WTC11 (cell line): ENCODE data around the gene ATAD3C.

Experiments used
- ATF1 ChIP-seq: sonication (generic); formaldehyde crosslinking; IDR thresholded peaks from 2 replicates; pipeline ENCODE4 v1.8.1; 2023; ENCODE audit warnings: mild to moderate bottlenecking, moderate library complexity, missing genetic modification reagents
- ETV6 ChIP-seq: sonication (generic); formaldehyde crosslinking; IDR thresholded peaks from 2 replicates; pipeline ENCODE4 v1.8.1; 2022; ENCODE audit warnings: mild to moderate bottlenecking, missing genetic modification reagents
- MXD4 ChIP-seq: fragments of 250-450 bp; sonication (Bioruptor Pico); IDR thresholded peaks from 2 replicates; pipeline ENCODE4 v1.8.0; 2021; ENCODE audit warnings: mild to moderate bottlenecking, moderate library complexity, borderline replicate concordance
- ZNF232 ChIP-seq: sonication (generic); formaldehyde crosslinking; IDR thresholded peaks from 2 replicates; pipeline ENCODE4 v1.8.0; 2022; ENCODE audit warnings: mild to moderate bottlenecking, missing genetic modification reagents
- ZNF671 ChIP-seq: fragments of 250-450 bp; sonication (Bioruptor Pico); IDR thresholded peaks from 2 replicates; pipeline ENCODE4 v1.8.0; 2021; ENCODE audit warnings: mild to moderate bottlenecking
- TF ChIP-seq, protein P1 (sequence below): sonication (generic); formaldehyde crosslinking; IDR thresholded peaks from 2 replicates; pipeline ENCODE4 v1.8.0; 2023; ENCODE audit warnings: missing genetic modification reagents
- TF ChIP-seq, protein P2 (sequence below): fragments of 200-600 bp; IDR thresholded peaks from 2 replicates; pipeline ENCODE4 v1.8.0; 2022; ENCODE audit warnings: antibody characterized with exemption
- TF ChIP-seq, protein P3 (sequence below): sonication (generic); formaldehyde crosslinking; IDR thresholded peaks from 2 replicates; pipeline ENCODE4 v1.8.1; 2023; ENCODE audit warnings: mild to moderate bottlenecking, missing genetic modification reagents, moderate library complexity

DNA sequence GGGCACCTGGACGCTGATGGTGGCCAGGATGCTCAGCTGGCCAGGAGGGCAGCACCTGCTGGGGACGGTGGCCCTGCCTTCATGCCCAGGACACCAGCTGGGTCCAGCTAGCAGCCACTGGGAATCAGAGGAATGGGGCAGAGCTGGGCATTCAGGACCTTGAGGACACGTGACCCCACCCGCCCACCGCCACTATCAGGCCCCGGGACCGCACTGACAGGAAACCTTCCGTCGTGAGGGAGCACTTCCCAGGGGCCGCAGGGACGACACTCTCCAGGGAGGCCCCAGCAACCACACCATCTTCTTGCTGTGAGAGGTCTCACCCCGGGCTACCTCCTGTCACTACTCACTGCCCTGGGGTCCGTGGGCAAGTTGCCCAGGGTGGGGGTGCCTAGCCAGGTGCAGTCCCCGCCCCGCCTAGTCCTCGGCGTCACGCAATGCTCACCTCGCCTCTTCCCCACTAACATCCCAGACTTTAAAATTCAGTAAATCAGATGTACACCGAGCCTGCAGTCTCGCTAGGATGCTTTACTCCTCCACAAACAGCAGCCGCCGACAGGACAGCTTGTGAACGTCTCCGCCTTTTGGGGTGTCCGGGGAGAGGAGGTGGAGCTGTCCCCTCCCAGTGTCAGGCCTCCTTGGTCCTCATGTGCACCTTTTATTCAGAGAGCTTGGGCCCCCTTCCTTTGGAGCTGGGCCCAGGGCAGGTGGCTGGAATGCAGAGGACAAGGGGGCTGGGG, 9.1 kb upstream of the ATAD3C start:
- TF ChIP-seq, protein P1, sequence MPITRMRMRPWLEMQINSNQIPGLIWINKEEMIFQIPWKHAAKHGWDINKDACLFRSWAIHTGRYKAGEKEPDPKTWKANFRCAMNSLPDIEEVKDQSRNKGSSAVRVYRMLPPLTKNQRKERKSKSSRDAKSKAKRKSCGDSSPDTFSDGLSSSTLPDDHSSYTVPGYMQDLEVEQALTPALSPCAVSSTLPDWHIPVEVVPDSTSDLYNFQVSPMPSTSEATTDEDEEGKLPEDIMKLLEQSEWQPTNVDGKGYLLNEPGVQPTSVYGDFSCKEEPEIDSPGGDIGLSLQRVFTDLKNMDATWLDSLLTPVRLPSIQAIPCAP (CRISPR knock-in tag), result no peak
- TF ChIP-seq ZNF671 (CRISPR knock-in tag) (no peak), MXD4 (CRISPR knock-in tag) (no peak), ATF1 (CRISPR knock-in tag) (no peak), ZNF232 (CRISPR knock-in tag) (no peak), ETV6 (no peak)
- TF ChIP-seq, protein P2, sequence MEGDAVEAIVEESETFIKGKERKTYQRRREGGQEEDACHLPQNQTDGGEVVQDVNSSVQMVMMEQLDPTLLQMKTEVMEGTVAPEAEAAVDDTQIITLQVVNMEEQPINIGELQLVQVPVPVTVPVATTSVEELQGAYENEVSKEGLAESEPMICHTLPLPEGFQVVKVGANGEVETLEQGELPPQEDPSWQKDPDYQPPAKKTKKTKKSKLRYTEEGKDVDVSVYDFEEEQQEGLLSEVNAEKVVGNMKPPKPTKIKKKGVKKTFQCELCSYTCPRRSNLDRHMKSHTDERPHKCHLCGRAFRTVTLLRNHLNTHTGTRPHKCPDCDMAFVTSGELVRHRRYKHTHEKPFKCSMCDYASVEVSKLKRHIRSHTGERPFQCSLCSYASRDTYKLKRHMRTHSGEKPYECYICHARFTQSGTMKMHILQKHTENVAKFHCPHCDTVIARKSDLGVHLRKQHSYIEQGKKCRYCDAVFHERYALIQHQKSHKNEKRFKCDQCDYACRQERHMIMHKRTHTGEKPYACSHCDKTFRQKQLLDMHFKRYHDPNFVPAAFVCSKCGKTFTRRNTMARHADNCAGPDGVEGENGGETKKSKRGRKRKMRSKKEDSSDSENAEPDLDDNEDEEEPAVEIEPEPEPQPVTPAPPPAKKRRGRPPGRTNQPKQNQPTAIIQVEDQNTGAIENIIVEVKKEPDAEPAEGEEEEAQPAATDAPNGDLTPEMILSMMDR, result no peak
- TF ChIP-seq, protein P3, sequence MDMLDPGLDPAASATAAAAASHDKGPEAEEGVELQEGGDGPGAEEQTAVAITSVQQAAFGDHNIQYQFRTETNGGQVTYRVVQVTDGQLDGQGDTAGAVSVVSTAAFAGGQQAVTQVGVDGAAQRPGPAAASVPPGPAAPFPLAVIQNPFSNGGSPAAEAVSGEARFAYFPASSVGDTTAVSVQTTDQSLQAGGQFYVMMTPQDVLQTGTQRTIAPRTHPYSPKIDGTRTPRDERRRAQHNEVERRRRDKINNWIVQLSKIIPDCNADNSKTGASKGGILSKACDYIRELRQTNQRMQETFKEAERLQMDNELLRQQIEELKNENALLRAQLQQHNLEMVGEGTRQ (CRISPR knock-in tag), result no peak
